ENCODE data around the gene CBFA2T3.

GRCh38 chr16:88902744-88903143, 74.3 kb downstream of the CBFA2T3 start:
- TF ChIP-seq CTCF (conservative IDR thresholded peaks at IDR 0.05) (no peak), ZFX (IDR thresholded peaks at IDR 0.05) (no peak)
